Measurements from ENCODE around the gene ARHGAP31. TPM values are rescaled to one million over a fixed set of nuclear protein-coding genes. Genes with fewer than 3 reads are reported as not detected.

ARHGAP31 gene
- polyA plus RNA-seq, 3 donors = 4.7 to 9.8 (median 7.6) TPM

- no peak for TF ChIP-seq CTCF (IDR thresholded peaks at IDR 0.05)
- Histone ChIP-seq H3K79me2 (ENCODE audit: insufficient read depth, low read length) (peaks cover 55% of the 10 kb centered on the region), H3K27me3 (ENCODE audit: control insufficient read depth in 2 of 2, insufficient read depth in 2 of 2, low read length in 2 of 2) (no peaks in the 10 kb centered on the region), H3K4me1 (ENCODE audit: control insufficient read depth in 1 of 2, insufficient read depth in 2 of 2, low read length in 2 of 2) (peaks cover 20 to 25% of the 10 kb centered on the region in 2 donors), H3K9me3 (replicated peaks in 1 of 2; ENCODE audit: control insufficient read depth in 1 of 2, insufficient read depth in 1 of 2, low read length in 2 of 2) (no peaks in the 10 kb centered on the region), H3K36me3 (replicated peaks in 1 of 2; ENCODE audit: control insufficient read depth in 1 of 2, insufficient read depth in 2 of 2, low read length in 2 of 2) (peaks cover 72 to 92% of the 10 kb centered on the region in 2 donors), H4K20me1 (ENCODE audit: insufficient read depth, low read length) (peaks cover 5% of the 10 kb centered on the region), H3K4me2 (replicated peaks; ENCODE audit: extremely low read depth, low read length, poor library complexity, severe bottlenecking) (no peak overlapping the region), H2AFZ (ENCODE audit: insufficient read depth, low read depth, low read length, poor library complexity, severe bottlenecking) (no peak overlapping the region), H3K27ac (ENCODE audit: low read depth in 1 of 2, low read length in 2 of 2) (no peak overlapping the region), H3K4me3 (replicated peaks in 1 of 3; ENCODE audit: low read depth in 2 of 3, low read length in 3 of 3) (no peak overlapping the region), H3K9ac (ENCODE audit: insufficient read depth, low read length, poor library complexity, severe bottlenecking) (no peak overlapping the region)
- intact Hi-C loops (cut with micrococcal nuclease) = no loop called here
- WGBS (ENCODE audit: insufficient coverage) = no CpG with 5 or more reads among the region's 1 CpG
- Mint-ChIP-seq H3K27ac (peak overlapping the region in 1 of 7 donors; percentile 51), H3K4me3 (no peak overlapping the region), H3K36me3 (peaks cover 74 to 89% of the 10 kb centered on the region in 2 donors), H3K27me3 (ENCODE audit: low read depth in 3 of 3) (peaks cover 0 to 1% (median 0%) of the 10 kb centered on the region in 3 donors), H3K9me3 (no peaks in the 10 kb centered on the region), H3K4me1 (peaks cover 28% of the 10 kb centered on the region)
- DNase-seq = no peak
Measured at GRCh38 chr3:119453822-119454221, 159.6 kb downstream of the ARHGAP31 start.

GRCh38 chr3:119456469-119456868 lies 162.3 kb downstream of the ARHGAP31 start:
- H3K27me3 ChIP-seq (ENCODE audit: control insufficient read depth in 2 of 2, insufficient read depth in 2 of 2, low read length in 2 of 2) = no peaks in the 10 kb centered on the region
- no peaks in the 10 kb centered on the region for H4K20me1 ChIP-seq (ENCODE audit: insufficient read depth, low read length)
- Mint-ChIP-seq H3K27me3 (ENCODE audit: low read depth in 3 of 3) (peaks cover 0 to 1% (median 0%) of the 10 kb centered on the region in 3 donors), H3K9me3 (no peaks in the 10 kb centered on the region), H3K4me1 (peaks cover 43% of the 10 kb centered on the region), H3K4me3 (peak overlapping the region in 1 of 2 donors; percentile 11), H3K27ac (peak overlapping the region; percentile 76 to 95 (median 91)), H3K36me3 (peaks cover 72 to 79% of the 10 kb centered on the region in 2 donors)
- H3K4me2 ChIP-seq (replicated peaks; ENCODE audit: extremely low read depth, low read length, poor library complexity, severe bottlenecking) = no peak overlapping the region
- intact Hi-C loops (cut with micrococcal nuclease) = no loop called here
- H3K9me3 ChIP-seq (replicated peaks in 1 of 2; ENCODE audit: control insufficient read depth in 1 of 2, insufficient read depth in 1 of 2, low read length in 2 of 2) = no peaks in the 10 kb centered on the region
- TF ChIP-seq CTCF (IDR thresholded peaks at IDR 0.05) = no peak
- peaks cover 65 to 90% of the 10 kb centered on the region in 2 donors for H3K36me3 ChIP-seq (replicated peaks in 1 of 2; ENCODE audit: control insufficient read depth in 1 of 2, insufficient read depth in 2 of 2, low read length in 2 of 2)
- peaks cover 78% of the 10 kb centered on the region for H3K79me2 ChIP-seq (ENCODE audit: insufficient read depth, low read length)
- peak overlapping the region; percentile 49 to 75 for H3K27ac ChIP-seq (ENCODE audit: low read depth in 1 of 2, low read length in 2 of 2)
- no peak for DNase-seq
- H3K9ac ChIP-seq (ENCODE audit: insufficient read depth, low read length, poor library complexity, severe bottlenecking) = no peak overlapping the region
- 100% methylated on average over 1 of the region's 1 CpG for WGBS (ENCODE audit: insufficient coverage)
- H3K4me3 ChIP-seq (replicated peaks in 1 of 3; ENCODE audit: low read depth in 2 of 3, low read length in 3 of 3) = no peak overlapping the region
- no peak overlapping the region for H2AFZ ChIP-seq (ENCODE audit: insufficient read depth, low read depth, low read length, poor library complexity, severe bottlenecking)
- H3K4me1 ChIP-seq (ENCODE audit: control insufficient read depth in 1 of 2, insufficient read depth in 2 of 2, low read length in 2 of 2) = peaks cover 26 to 36% of the 10 kb centered on the region in 2 donors
